ENCODE results near the gene RAMAC. TPM values are rescaled to one million over a fixed set of nuclear protein-coding genes. Genes with fewer than 3 reads are reported as not detected.

RAMAC gene
- total RNA-seq, 4 donors from 2014 or later = 16.4 to 28.0 (median 23.7) TPM

GRCh38 chr15:82943176-82943575 lies 42.8 kb upstream of the RAMAC start:
- DNase-seq (no peak), ATAC-seq (peak; percentile 54 to 76)
- TF ChIP-seq POLR2A (IDR thresholded peaks at IDR 0.05) = no peak
- TF ChIP-seq CTCF (IDR thresholded peaks at IDR 0.05 in 4 of 5, conservative IDR thresholded peaks at IDR 0.05 in 1 of 5) = no peak
- Histone ChIP-seq H3K9me3 (no peaks in the 10 kb centered on the region), H3K4me1 (peaks cover 32 to 54% of the 10 kb centered on the region in 2 donors), H3K27me3 (no peaks in the 10 kb centered on the region), H3K36me3 (no peaks in the 10 kb centered on the region), H3K4me3 (no peak overlapping the region), H3K27ac (peak overlapping the region; percentile 72 to 89 (median 78))
- intact Hi-C loops (cut with DNase I; ENCODE audit: low total_unique reads) (loop anchor here (5.0 kb wide), 1 partner anchor 136 kb away; the partner anchor contains the start of genes FSD2 and WHAMM), in situ Hi-C loops (cut with MboI; ENCODE audit: low sequenced_read_pairs in 4 of 4) (no loop called here)

GRCh38 chr15:82944056-82944455 lies 42.0 kb upstream of the RAMAC start:
- TF ChIP-seq CTCF (IDR thresholded peaks at IDR 0.05 in 4 of 5, conservative IDR thresholded peaks at IDR 0.05 in 1 of 5) (no peak), POLR2A (IDR thresholded peaks at IDR 0.05) (no peak)
- intact Hi-C loops (cut with DNase I; ENCODE audit: low total_unique reads) = loop anchor here (5.0 kb wide), 1 partner anchor 137 kb away; the partner anchor contains the start of genes FSD2 and WHAMM
- Histone ChIP-seq H3K36me3 (no peaks in the 10 kb centered on the region), H3K27me3 (no peaks in the 10 kb centered on the region), H3K4me3 (no peak overlapping the region), H3K9me3 (no peaks in the 10 kb centered on the region), H3K4me1 (peaks cover 34 to 60% of the 10 kb centered on the region in 2 donors), H3K27ac (peak overlapping the region; percentile 72 to 89 (median 78))
- in situ Hi-C loops (cut with MboI; ENCODE audit: low sequenced_read_pairs in 4 of 4) = no loop called here
- ATAC-seq (no peak), DNase-seq (no peak)

GRCh38 chr15:82944821-82945220 lies 41.2 kb upstream of the RAMAC start:
- H3K27me3 ChIP-seq = no peaks in the 10 kb centered on the region
- H3K36me3 ChIP-seq = no peaks in the 10 kb centered on the region
- in situ Hi-C loops (cut with MboI; ENCODE audit: low sequenced_read_pairs in 4 of 4) = no loop called here
- no peak for TF ChIP-seq POLR2A (IDR thresholded peaks at IDR 0.05)
- no peak for TF ChIP-seq CTCF (IDR thresholded peaks at IDR 0.05 in 4 of 5, conservative IDR thresholded peaks at IDR 0.05 in 1 of 5)
- H3K4me1 ChIP-seq = peaks cover 35 to 67% of the 10 kb centered on the region in 2 donors
- no peaks in the 10 kb centered on the region for H3K9me3 ChIP-seq
- no peak for DNase-seq
- no peak overlapping the region for H3K4me3 ChIP-seq
- H3K27ac ChIP-seq = peak overlapping the region; percentile 30 to 89 (median 75)
- peak in 1 of 2 donors; percentile 30 for ATAC-seq
- intact Hi-C loops (cut with DNase I; ENCODE audit: low total_unique reads) = loop anchor here (5.0 kb wide), 1 partner anchor 138 kb away; the partner anchor contains the start of genes FSD2 and WHAMM

GRCh38 chr15:82945326-82945725 lies 40.7 kb upstream of the RAMAC start:
- peaks cover 35 to 72% of the 10 kb centered on the region in 2 donors for H3K4me1 ChIP-seq
- in situ Hi-C loops (cut with MboI; ENCODE audit: low sequenced_read_pairs in 4 of 4) = no loop called here

More at GRCh38 chr15:82945326-82945725, 40.7 kb upstream of the RAMAC start:
- Histone ChIP-seq H3K4me3 (no peak overlapping the region), H3K27ac (peak overlapping the region in 3 of 4 donors; percentile 54 to 89 (median 72)), H3K9me3 (no peaks in the 10 kb centered on the region), H3K27me3 (no peaks in the 10 kb centered on the region), H3K36me3 (no peaks in the 10 kb centered on the region)
- TF ChIP-seq CTCF (IDR thresholded peaks at IDR 0.05 in 4 of 5, conservative IDR thresholded peaks at IDR 0.05 in 1 of 5) (no peak), POLR2A (IDR thresholded peaks at IDR 0.05) (no peak)
- intact Hi-C loops (cut with DNase I; ENCODE audit: low total_unique reads) = no loop called here
- DNase-seq = no peak
- ATAC-seq = no peak

Measured in gastrocnemius medialis (tissue), 4 donors.